GM12873 (cell line): ENCODE data around the gene CD207.

Experiments used
- CTCF ChIP-seq: IDR thresholded peaks from 2 replicates; pipeline ENCODE4 v1.5.1; 2012; ENCODE audit warnings: low read depth, mild to moderate bottlenecking, moderate library complexity, low read length, control low read depth; ENCODE audit not compliant: insufficient read depth; ENCODE audit errors: missing control alignments

CD207 gene

GRCh38 chr2:70799706-70800105 lies 35.9 kb downstream of the CD207 start:
- no peak for TF ChIP-seq CTCF

GRCh38 chr2:70797506-70797905 lies 38.1 kb downstream of the CD207 start:
- no peak for TF ChIP-seq CTCF

- TF ChIP-seq CTCF: no peak
Measured at GRCh38 chr2:70796262-70796661, 39.4 kb downstream of the CD207 start.

GRCh38 chr2:70795164-70795995 lies 40.2 kb downstream of the CD207 start:
- no peak for TF ChIP-seq CTCF

- TF ChIP-seq CTCF: no peak
Measured at GRCh38 chr2:70793450-70793849, 42.2 kb downstream of the CD207 start.

- TF ChIP-seq CTCF: no peak
Measured at GRCh38 chr2:70790136-70790828, 45.3 kb downstream of the CD207 start, which contains the start of gene FIGLA. TSS of gene FIGLA (minus strand) at chr2:70790643. CDS start at chr2:70790638, 5 bp downstream.
